ENCODE measurements around the gene HCN2. TPM values are rescaled to one million over a fixed set of nuclear protein-coding genes. Genes with fewer than 3 reads are reported as not detected.

The HCN2 gene
- total and polyA plus RNA-seq, 9 of the 15 experiments (the other 6 are each of a cell fraction or from before 2014, with no cell fraction given), result 0.29 to 4.2 (median 0.82) TPM; not detected in 2

DNA sequence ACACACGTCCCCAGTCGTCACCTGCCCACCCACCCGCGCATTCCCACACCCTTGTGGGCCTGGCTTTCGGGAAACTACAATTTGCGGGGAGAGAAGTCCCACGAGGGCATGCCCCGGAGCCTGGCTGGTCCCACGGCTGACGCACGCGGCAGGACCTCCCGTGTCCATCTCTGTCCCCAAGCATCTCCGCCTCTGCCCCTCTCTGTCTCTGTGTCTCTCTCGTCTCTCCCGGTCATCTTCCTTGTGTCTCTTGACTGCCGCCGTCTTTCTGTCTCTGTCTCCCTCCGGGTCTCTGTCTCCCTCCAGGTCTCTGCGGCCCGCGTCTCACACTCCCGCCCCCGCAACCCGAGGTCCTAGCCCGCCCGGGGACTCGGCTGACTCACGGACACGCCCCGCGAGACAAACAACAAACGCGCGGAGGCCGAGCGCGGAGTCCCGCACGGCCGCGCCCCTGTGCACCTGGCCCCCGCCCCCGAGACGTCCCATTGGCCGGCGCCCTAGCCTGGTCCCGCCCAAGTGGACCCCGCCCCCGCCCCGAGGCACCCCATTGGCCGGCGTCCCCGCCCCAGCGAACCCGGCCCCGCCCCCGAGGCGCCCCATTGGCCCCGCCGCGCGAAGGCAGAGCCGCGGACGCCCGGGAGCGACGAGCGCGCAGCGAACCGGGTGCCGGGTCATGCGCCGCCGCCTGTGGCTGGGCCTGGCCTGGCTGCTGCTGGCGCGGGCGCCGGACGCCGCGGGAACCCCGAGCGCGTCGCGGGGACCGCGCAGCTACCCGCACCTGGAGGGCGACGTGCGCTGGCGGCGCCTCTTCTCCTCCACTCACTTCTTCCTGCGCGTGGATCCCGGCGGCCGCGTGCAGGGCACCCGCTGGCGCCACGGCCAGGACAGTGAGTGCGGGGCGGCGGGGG is 49.8 kb downstream of the HCN2 start, which contains the start of gene FGF22 (continued):
- TF ChIP-seq, protein P1, sequence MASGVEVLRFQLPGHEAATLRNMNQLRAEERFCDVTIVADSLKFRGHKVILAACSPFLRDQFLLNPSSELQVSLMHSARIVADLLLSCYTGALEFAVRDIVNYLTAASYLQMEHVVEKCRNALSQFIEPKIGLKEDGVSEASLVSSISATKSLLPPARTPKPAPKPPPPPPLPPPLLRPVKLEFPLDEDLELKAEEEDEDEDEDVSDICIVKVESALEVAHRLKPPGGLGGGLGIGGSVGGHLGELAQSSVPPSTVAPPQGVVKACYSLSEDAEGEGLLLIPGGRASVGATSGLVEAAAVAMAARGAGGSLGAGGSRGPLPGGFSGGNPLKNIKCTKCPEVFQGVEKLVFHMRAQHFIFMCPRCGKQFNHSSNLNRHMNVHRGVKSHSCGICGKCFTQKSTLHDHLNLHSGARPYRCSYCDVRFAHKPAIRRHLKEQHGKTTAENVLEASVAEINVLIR (CRISPR knock-in tag; IDR thresholded peaks at IDR 0.05), result no peak
- TF ChIP-seq, protein P2, sequence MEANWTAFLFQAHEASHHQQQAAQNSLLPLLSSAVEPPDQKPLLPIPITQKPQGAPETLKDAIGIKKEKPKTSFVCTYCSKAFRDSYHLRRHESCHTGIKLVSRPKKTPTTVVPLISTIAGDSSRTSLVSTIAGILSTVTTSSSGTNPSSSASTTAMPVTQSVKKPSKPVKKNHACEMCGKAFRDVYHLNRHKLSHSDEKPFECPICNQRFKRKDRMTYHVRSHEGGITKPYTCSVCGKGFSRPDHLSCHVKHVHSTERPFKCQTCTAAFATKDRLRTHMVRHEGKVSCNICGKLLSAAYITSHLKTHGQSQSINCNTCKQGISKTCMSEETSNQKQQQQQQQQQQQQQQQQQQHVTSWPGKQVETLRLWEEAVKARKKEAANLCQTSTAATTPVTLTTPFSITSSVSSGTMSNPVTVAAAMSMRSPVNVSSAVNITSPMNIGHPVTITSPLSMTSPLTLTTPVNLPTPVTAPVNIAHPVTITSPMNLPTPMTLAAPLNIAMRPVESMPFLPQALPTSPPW (CRISPR knock-in tag; IDR thresholded peaks at IDR 0.05), result peak; percentile 54; the same call in 1 of the 2 replicates
- TF ChIP-seq, protein P3, sequence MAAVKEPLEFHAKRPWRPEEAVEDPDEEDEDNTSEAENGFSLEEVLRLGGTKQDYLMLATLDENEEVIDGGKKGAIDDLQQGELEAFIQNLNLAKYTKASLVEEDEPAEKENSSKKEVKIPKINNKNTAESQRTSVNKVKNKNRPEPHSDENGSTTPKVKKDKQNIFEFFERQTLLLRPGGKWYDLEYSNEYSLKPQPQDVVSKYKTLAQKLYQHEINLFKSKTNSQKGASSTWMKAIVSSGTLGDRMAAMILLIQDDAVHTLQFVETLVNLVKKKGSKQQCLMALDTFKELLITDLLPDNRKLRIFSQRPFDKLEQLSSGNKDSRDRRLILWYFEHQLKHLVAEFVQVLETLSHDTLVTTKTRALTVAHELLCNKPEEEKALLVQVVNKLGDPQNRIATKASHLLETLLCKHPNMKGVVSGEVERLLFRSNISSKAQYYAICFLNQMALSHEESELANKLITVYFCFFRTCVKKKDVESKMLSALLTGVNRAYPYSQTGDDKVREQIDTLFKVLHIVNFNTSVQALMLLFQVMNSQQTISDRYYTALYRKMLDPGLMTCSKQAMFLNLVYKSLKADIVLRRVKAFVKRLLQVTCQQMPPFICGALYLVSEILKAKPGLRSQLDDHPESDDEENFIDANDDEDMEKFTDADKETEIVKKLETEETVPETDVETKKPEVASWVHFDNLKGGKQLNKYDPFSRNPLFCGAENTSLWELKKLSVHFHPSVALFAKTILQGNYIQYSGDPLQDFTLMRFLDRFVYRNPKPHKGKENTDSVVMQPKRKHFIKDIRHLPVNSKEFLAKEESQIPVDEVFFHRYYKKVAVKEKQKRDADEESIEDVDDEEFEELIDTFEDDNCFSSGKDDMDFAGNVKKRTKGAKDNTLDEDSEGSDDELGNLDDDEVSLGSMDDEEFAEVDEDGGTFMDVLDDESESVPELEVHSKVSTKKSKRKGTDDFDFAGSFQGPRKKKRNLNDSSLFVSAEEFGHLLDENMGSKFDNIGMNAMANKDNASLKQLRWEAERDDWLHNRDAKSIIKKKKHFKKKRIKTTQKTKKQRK (IDR thresholded peaks at IDR 0.05; ENCODE audit: borderline replicate concordance, low read depth, low read length), result no peak
- TF ChIP-seq, protein P4, sequence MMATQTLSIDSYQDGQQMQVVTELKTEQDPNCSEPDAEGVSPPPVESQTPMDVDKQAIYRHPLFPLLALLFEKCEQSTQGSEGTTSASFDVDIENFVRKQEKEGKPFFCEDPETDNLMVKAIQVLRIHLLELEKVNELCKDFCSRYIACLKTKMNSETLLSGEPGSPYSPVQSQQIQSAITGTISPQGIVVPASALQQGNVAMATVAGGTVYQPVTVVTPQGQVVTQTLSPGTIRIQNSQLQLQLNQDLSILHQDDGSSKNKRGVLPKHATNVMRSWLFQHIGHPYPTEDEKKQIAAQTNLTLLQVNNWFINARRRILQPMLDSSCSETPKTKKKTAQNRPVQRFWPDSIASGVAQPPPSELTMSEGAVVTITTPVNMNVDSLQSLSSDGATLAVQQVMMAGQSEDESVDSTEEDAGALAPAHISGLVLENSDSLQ (IDR thresholded peaks at IDR 0.05), result 0 out of 2 replicates have a peak, but pooled peaks have one; percentile 16
- TF ChIP-seq TOE1 (IDR thresholded peaks at IDR 0.05; ENCODE audit: borderline replicate concordance), result 0 out of 2 replicates have a peak, but pooled peaks have one; percentile 37
- no peak for TF ChIP-seq TOE1 (CRISPR knock-in tag; IDR thresholded peaks at IDR 0.05; ENCODE audit: borderline replicate concordance, low read depth)
- no peak for TF ChIP-seq ZNF695 (CRISPR knock-in tag; IDR thresholded peaks at IDR 0.05)
- TF ChIP-seq CBFB (CRISPR knock-in tag; IDR thresholded peaks at IDR 0.05), result no peak
- TF ChIP-seq KDM1A (IDR thresholded peaks at IDR 0.05), result peak in 1 of 2 experiments; percentile 13; a peak in 1 of 4 replicates
- no peak for TF ChIP-seq SPI1 (IDR thresholded peaks at IDR 0.05; ENCODE audit: borderline replicate concordance, low read depth, low read length)
- peak; percentile 59; the same call in 1 of the 2 replicates for TF ChIP-seq KDM2B (CRISPR knock-in tag; IDR thresholded peaks at IDR 0.05)
- TF ChIP-seq, protein P5, sequence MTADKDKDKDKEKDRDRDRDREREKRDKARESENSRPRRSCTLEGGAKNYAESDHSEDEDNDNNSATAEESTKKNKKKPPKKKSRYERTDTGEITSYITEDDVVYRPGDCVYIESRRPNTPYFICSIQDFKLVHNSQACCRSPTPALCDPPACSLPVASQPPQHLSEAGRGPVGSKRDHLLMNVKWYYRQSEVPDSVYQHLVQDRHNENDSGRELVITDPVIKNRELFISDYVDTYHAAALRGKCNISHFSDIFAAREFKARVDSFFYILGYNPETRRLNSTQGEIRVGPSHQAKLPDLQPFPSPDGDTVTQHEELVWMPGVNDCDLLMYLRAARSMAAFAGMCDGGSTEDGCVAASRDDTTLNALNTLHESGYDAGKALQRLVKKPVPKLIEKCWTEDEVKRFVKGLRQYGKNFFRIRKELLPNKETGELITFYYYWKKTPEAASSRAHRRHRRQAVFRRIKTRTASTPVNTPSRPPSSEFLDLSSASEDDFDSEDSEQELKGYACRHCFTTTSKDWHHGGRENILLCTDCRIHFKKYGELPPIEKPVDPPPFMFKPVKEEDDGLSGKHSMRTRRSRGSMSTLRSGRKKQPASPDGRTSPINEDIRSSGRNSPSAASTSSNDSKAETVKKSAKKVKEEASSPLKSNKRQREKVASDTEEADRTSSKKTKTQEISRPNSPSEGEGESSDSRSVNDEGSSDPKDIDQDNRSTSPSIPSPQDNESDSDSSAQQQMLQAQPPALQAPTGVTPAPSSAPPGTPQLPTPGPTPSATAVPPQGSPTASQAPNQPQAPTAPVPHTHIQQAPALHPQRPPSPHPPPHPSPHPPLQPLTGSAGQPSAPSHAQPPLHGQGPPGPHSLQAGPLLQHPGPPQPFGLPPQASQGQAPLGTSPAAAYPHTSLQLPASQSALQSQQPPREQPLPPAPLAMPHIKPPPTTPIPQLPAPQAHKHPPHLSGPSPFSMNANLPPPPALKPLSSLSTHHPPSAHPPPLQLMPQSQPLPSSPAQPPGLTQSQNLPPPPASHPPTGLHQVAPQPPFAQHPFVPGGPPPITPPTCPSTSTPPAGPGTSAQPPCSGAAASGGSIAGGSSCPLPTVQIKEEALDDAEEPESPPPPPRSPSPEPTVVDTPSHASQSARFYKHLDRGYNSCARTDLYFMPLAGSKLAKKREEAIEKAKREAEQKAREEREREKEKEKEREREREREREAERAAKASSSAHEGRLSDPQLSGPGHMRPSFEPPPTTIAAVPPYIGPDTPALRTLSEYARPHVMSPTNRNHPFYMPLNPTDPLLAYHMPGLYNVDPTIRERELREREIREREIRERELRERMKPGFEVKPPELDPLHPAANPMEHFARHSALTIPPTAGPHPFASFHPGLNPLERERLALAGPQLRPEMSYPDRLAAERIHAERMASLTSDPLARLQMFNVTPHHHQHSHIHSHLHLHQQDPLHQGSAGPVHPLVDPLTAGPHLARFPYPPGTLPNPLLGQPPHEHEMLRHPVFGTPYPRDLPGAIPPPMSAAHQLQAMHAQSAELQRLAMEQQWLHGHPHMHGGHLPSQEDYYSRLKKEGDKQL (CRISPR knock-in tag; IDR thresholded peaks at IDR 0.05; ENCODE audit: borderline replicate concordance), result no peak
- TF ChIP-seq CREBBP (IDR thresholded peaks at IDR 0.05; ENCODE audit: low read depth, low read length), result no peak
